ENCODE data around the gene CDKN1C.

- TF ChIP-seq EZH2phosphoT487 (IDR thresholded peaks at IDR 0.05; ENCODE audit: insufficient read depth, low read depth) = no peak
- no peak for TF ChIP-seq EZH2 (IDR thresholded peaks at IDR 0.05; ENCODE audit: insufficient read depth, poor library complexity, severe bottlenecking)
Observed at GRCh38 chr11:2841411-2842190, 44.0 kb downstream of the CDKN1C start.

Measured in GM23248 (cell line).